ENCODE results near the gene VGF.
"Not testable (repeated sequence)": the region's sequence is repeated elsewhere in the genome, so short reads cannot be mapped to it uniquely, and the experiment has no call there.

The VGF gene

DNA sequence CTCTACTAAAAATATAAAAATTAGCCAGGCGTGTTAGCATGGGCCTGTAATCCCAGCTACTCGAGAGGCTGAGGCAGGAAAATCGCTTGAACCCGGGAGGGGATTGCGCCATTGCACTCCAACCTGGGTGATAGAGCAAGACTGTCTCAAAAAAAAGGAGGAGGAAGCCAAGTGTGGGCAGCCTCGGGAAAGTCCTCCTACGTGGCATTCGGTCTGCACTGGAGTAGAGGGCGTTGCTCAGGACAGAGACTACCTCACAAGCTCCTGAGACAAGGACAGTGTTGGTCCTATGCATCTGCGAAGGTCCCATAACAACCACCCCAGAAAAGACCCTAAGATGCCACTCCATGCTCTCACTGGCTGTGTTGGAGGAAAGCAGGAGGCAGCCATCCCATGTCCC is 48.5 kb downstream of the VGF start:
- DNase-seq (ENCODE audit: low read depth) = no peak

DNA sequence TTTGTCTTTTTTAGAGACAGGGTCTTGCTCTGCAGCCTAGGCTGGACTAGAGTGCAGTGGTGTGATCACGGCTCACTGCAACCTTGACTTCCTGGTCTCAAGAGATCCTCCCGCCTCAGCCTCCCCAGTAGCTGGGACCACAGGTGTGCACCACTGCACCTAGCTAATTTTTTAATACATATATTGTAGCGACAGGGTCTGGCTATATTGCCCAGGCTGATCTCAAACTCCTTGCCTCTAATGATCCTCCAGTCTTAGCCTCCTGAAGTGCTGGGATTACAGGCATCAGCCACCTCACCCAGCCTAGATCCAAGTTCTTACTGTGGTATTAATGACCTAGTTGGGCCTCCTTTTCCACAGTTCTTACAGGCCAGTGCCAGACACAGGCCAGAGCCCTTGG is 50.2 kb downstream of the VGF start:
- no peak for DNase-seq (ENCODE audit: low read depth)

DNA sequence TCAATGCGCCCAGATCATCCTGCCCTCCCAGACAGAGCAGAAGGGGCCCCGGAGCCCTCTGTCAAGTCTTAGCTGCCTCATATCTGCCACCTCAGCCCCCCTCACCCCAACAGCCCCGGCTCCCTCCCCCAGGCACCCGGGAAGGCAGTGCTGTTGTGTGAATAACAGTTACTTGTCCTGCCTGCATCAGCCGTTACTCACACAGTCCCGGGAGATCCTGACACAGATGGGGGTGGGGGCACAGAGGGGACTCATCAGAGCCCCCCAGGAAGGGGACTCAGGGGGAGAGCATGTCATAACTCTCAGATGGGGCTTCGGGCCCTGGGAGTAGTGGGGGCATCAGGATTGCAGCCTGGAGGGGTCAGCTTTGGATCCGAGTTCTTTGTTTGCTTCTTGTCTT is 50.9 kb downstream of the VGF start:
- DNase-seq (ENCODE audit: low read depth) = no peak

DNA sequence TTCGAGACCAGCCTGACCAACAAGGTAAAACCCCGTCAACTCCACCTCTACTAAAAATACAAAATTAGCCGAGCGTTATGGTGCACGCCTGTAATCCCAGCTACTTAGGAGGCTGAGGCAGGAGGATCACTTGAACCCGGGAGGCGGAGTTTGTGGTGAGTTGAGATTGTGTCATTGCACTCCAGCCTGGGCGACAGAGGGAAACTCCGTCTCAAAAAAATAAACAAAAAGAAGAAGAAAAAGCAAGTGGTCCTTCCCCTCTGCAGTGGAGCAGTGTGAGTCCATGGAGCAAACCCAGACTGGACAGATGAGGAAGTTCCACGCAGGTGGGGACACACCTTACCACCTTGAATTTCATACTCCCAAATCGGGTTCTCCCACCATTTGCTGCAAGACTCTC is 51.5 kb downstream of the VGF start:
- DNase-seq (ENCODE audit: low read depth) = no peak

DNA sequence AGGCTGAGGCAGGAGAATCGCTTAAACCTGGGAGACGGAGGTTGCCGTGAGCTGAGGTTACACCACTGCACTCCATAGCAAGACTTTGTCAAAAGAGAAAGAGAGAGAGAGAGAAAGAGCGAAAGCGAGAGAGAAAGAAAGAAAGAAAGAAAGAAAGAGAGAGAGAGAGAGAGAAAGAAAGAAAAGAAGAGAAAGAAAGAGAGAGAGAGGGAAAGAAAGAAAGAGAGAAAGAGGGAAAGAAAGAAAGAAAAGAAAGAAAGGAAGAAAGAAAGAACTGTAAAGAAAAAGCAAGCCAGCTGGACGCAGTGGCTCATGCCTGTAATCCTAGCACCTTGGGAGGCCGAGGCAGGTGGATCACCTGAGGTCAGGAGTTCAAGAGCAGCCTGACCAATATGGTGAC is 52.2 kb downstream of the VGF start:
- DNase-seq (ENCODE audit: low read depth) = not testable (repeated sequence)

Data from stimulated activated CD8-positive, alpha-beta memory T cell treated with anti-CD3 and anti-CD28 coated beads, Interleukin-12 subunit alpha, Interleukin-12 subunit beta, amount 100 ng/mL, for 1 hour (primary cell).